Trophoblast cell (in vitro differentiated cells and primary cell): ENCODE measurements around the gene CHMP1B.

ENCODE experiments used
- DNase-seq, 2 donors: peaks; one replicate each; pipeline ENCODE4 v3.0.0-alpha.2; 2016
- H2AFZ ChIP-seq: 2 replicates; pipeline ENCODE4 v1.6.1; 2013; ENCODE audit warnings: low read length, moderate library complexity, mild to moderate bottlenecking; ENCODE audit not compliant: insufficient read depth, poor library complexity
- H2AK5ac ChIP-seq: 2 replicates; pipeline ENCODE4 v1.6.1; 2013; ENCODE audit warnings: mild to moderate bottlenecking, low read length
- H2BK120ac ChIP-seq: 2 replicates; pipeline ENCODE4 v1.6.1; 2013; ENCODE audit warnings: low read length, mild to moderate bottlenecking, moderate library complexity; ENCODE audit not compliant: insufficient read depth, poor library complexity
- H2BK12ac ChIP-seq: 2 replicates; pipeline ENCODE4 v1.6.1; 2013; ENCODE audit warnings: mild to moderate bottlenecking, low read length, moderate library complexity
- H2BK5ac ChIP-seq: 2 replicates; pipeline ENCODE4 v1.6.1; 2013; ENCODE audit warnings: low read length, low read depth, moderate library complexity, mild to moderate bottlenecking; ENCODE audit not compliant: poor library complexity
- H3K14ac ChIP-seq: 2 replicates; pipeline ENCODE4 v1.6.1; 2013; ENCODE audit warnings: mild to moderate bottlenecking, low read length
- H3K18ac ChIP-seq: 2 replicates; pipeline ENCODE4 v1.6.1; 2013; ENCODE audit warnings: mild to moderate bottlenecking, low read length
- H3K23ac ChIP-seq: 2 replicates; pipeline ENCODE4 v1.6.1; 2013; ENCODE audit warnings: low read length
- H3K27ac ChIP-seq: 2 replicates; pipeline ENCODE4 v1.5.1; 2013; ENCODE audit warnings: low read depth, mild to moderate bottlenecking, inconsistent platforms, low read length, moderate library complexity
- H3K27me3 ChIP-seq: 2 replicates; pipeline ENCODE4 v1.6.1; 2013; ENCODE audit warnings: inconsistent platforms, mild to moderate bottlenecking, low read length, moderate library complexity; ENCODE audit not compliant: insufficient read depth
- H3K36me3 ChIP-seq, 2 experiments: 1 replicate in 1 of 2; 2 replicates in 1 of 2; pipeline ENCODE4 v1.6.1; 2013; ENCODE audit warnings: low read length in 2 of 2, mild to moderate bottlenecking in 2 of 2, moderate library complexity in 1 of 2; ENCODE audit not compliant: insufficient read depth in 2 of 2, control insufficient read depth in 1 of 2
- H3K4ac ChIP-seq: 2 replicates; pipeline ENCODE4 v1.6.1; 2013; ENCODE audit warnings: low read depth, mild to moderate bottlenecking, low read length, moderate library complexity
- H3K4me1 ChIP-seq, 2 experiments: 1 replicate in 1 of 2; 2 replicates in 1 of 2; pipeline ENCODE4 v1.6.1; 2013; ENCODE audit warnings: low read length in 2 of 2, mild to moderate bottlenecking in 2 of 2, moderate library complexity in 1 of 2; ENCODE audit not compliant: insufficient read depth in 2 of 2, control insufficient read depth in 1 of 2
- H3K4me2 ChIP-seq: 2 replicates; pipeline ENCODE4 v1.6.1; 2013; ENCODE audit warnings: inconsistent platforms, mild to moderate bottlenecking, low read length, moderate library complexity
- H3K4me3 ChIP-seq: 2 replicates; pipeline ENCODE4 v1.5.1; 2013; ENCODE audit warnings: mild to moderate bottlenecking, low read depth, low read length, inconsistent platforms
- H3K79me1 ChIP-seq: one replicate; pipeline ENCODE4 v1.6.1; 2013; ENCODE audit warnings: low read length
- H3K79me2 ChIP-seq: 2 replicates; pipeline ENCODE4 v1.6.1; 2013; ENCODE audit warnings: low read length, mild to moderate bottlenecking; ENCODE audit not compliant: control insufficient read depth, insufficient read depth, poor library complexity
- H3K9ac ChIP-seq: 2 replicates; pipeline ENCODE4 v1.6.1; 2013; ENCODE audit warnings: mild to moderate bottlenecking, low read length
- H3K9me3 ChIP-seq: 2 replicates; pipeline ENCODE4 v1.6.1; 2013; ENCODE audit warnings: low read depth, mild to moderate bottlenecking, control low read depth, inconsistent platforms, low read length; ENCODE audit not compliant: insufficient read depth
- H4K12ac ChIP-seq: 2 replicates; pipeline ENCODE4 v1.6.1; 2013; ENCODE audit warnings: low read depth, mild to moderate bottlenecking, low read length, moderate library complexity
- H4K8ac ChIP-seq: 2 replicates; pipeline ENCODE4 v1.6.1; 2013; ENCODE audit warnings: low read depth, mild to moderate bottlenecking, low read length, moderate library complexity
- H4K91ac ChIP-seq: one replicate; pipeline ENCODE4 v1.6.1; 2013; ENCODE audit warnings: low read depth, mild to moderate bottlenecking, low read length, moderate library complexity
- WGBS: extraction: QIAGEN DNeasy Blood & Tissue Kit; methylation state at CpG from one replicate; pipeline ENCODE4 v1.1.7; 2013; ENCODE audit warnings: missing lambda C conversion rate; ENCODE audit not compliant: insufficient read length, insufficient coverage; ENCODE audit errors: extremely low coverage; 5-methylcytosine and 5-hydroxymethylcytosine counted together

CHMP1B gene

GRCh38 chr18:11834772-11835171 is 16.4 kb upstream of the CHMP1B start:
- no peak overlapping the region for H3K23ac ChIP-seq
- H3K79me2 ChIP-seq = no peaks in the 10 kb centered on the region
- H2BK5ac ChIP-seq = no peak overlapping the region
- WGBS = no CpG with 5 or more reads among the region's 5 CpGs
- no peaks in the 10 kb centered on the region for H3K36me3 ChIP-seq
- H3K4ac ChIP-seq = no peak overlapping the region
- no peaks in the 10 kb centered on the region for H3K9me3 ChIP-seq
- peaks cover 0 to 3% of the 10 kb centered on the region in 2 experiments for H3K4me1 ChIP-seq
- H2BK12ac ChIP-seq = no peak overlapping the region
- no peak overlapping the region for H2AK5ac ChIP-seq
- no peak overlapping the region for H3K9ac ChIP-seq
- no peak overlapping the region for H3K14ac ChIP-seq
- no peak overlapping the region for H3K4me3 ChIP-seq
- no peak overlapping the region for H4K12ac ChIP-seq
- no peak for DNase-seq
- no peaks in the 10 kb centered on the region for H3K79me1 ChIP-seq
- no peak overlapping the region for H3K18ac ChIP-seq
- H4K8ac ChIP-seq = no peak overlapping the region
- H4K91ac ChIP-seq = no peak overlapping the region
- H3K4me2 ChIP-seq = no peak overlapping the region
- no peak overlapping the region for H3K27ac ChIP-seq
- H2AFZ ChIP-seq = no peak overlapping the region
- H3K27me3 ChIP-seq = no peaks in the 10 kb centered on the region
- H2BK120ac ChIP-seq = no peak overlapping the region

- no peak for DNase-seq
- Histone ChIP-seq H3K79me2 (no peaks in the 10 kb centered on the region), H2BK12ac (no peak overlapping the region), H2BK5ac (no peak overlapping the region), H3K9ac (no peak overlapping the region), H3K4me1 (peaks cover 0 to 3% of the 10 kb centered on the region in 2 experiments), H3K4me2 (no peak overlapping the region), H2AK5ac (no peak overlapping the region), H2AFZ (no peak overlapping the region), H3K4ac (no peak overlapping the region), H3K18ac (no peak overlapping the region), H3K4me3 (no peak overlapping the region), H3K36me3 (no peaks in the 10 kb centered on the region), H3K9me3 (no peaks in the 10 kb centered on the region), H3K14ac (no peak overlapping the region), H3K23ac (no peak overlapping the region), H3K79me1 (no peaks in the 10 kb centered on the region), H4K8ac (no peak overlapping the region), H2BK120ac (no peak overlapping the region), H4K12ac (no peak overlapping the region), H3K27me3 (no peaks in the 10 kb centered on the region), H3K27ac (no peak overlapping the region), H4K91ac (no peak overlapping the region)
- WGBS = no CpG with 5 or more reads among the region's 6 CpGs
Measured at GRCh38 chr18:11839556-11839955, 11.7 kb upstream of the CHMP1B start.

- H2AFZ ChIP-seq = no peak overlapping the region
- H3K79me2 ChIP-seq = no peaks in the 10 kb centered on the region
- no peaks in the 10 kb centered on the region for H3K36me3 ChIP-seq
- H3K9ac ChIP-seq = no peak overlapping the region
- no peak overlapping the region for H2BK5ac ChIP-seq
- H3K14ac ChIP-seq = no peak overlapping the region
- no peak overlapping the region for H4K91ac ChIP-seq
- no CpG with 5 or more reads among the region's 6 CpGs for WGBS
- no peak overlapping the region for H2BK12ac ChIP-seq
- no peaks in the 10 kb centered on the region for H3K79me1 ChIP-seq
- H4K12ac ChIP-seq = no peak overlapping the region
- H3K9me3 ChIP-seq = no peaks in the 10 kb centered on the region
- no peaks in the 10 kb centered on the region for H3K27me3 ChIP-seq
- H3K23ac ChIP-seq = no peak overlapping the region
- no peak overlapping the region for H2AK5ac ChIP-seq
- H4K8ac ChIP-seq = no peak overlapping the region
- H2BK120ac ChIP-seq = no peak overlapping the region
- H3K4ac ChIP-seq = no peak overlapping the region
- no peak overlapping the region for H3K4me3 ChIP-seq
- peaks cover 0 to 3% of the 10 kb centered on the region in 2 experiments for H3K4me1 ChIP-seq
- no peak overlapping the region for H3K27ac ChIP-seq
- no peak overlapping the region for H3K18ac ChIP-seq
- peak; percentile 61 to 66 for DNase-seq
- no peak overlapping the region for H3K4me2 ChIP-seq
Measured at GRCh38 chr18:11840493-11840892, 10.7 kb upstream of the CHMP1B start.

- Histone ChIP-seq H3K79me1 (no peaks in the 10 kb centered on the region), H3K4ac (no peak overlapping the region), H3K4me1 (peaks cover 0 to 3% of the 10 kb centered on the region in 2 experiments), H3K27me3 (no peaks in the 10 kb centered on the region), H3K27ac (no peak overlapping the region), H2BK5ac (no peak overlapping the region), H3K14ac (no peak overlapping the region), H4K91ac (no peak overlapping the region), H4K8ac (no peak overlapping the region), H2BK12ac (no peak overlapping the region), H3K23ac (no peak overlapping the region), H2AFZ (no peak overlapping the region), H3K9me3 (no peaks in the 10 kb centered on the region), H2AK5ac (no peak overlapping the region), H2BK120ac (no peak overlapping the region), H4K12ac (no peak overlapping the region), H3K79me2 (no peaks in the 10 kb centered on the region), H3K18ac (no peak overlapping the region), H3K36me3 (no peaks in the 10 kb centered on the region), H3K4me2 (no peak overlapping the region), H3K4me3 (no peak overlapping the region), H3K9ac (no peak overlapping the region)
- no CpG with 5 or more reads among the region's 5 CpGs for WGBS
- DNase-seq = no peak
Measured at GRCh38 chr18:11842562-11842961, 8.7 kb upstream of the CHMP1B start.
